OCI-LY1 (cell line): Measurements from ENCODE around the gene ITGB4.

ENCODE experiments used
- H2AFZ ChIP-seq: fragments of 200-600 bp; sonication (generic), shearing (Covaris generic); 2 replicates; pipeline ENCODE4 v1.6.0; 2014; ENCODE audit warnings: antibody characterized with exemption, mild to moderate bottlenecking, low read length
- H3F3A ChIP-seq: fragments of 200-600 bp; sonication (generic), shearing (Covaris generic); 2 replicates; pipeline ENCODE4 v1.6.0; 2014; ENCODE audit warnings: mild to moderate bottlenecking, antibody characterized with exemption, low read length, moderate library complexity; ENCODE audit not compliant: insufficient read depth
- H3K27ac ChIP-seq: fragments of 200-600 bp; sonication (generic); 2 replicates; pipeline ENCODE4 v1.5.1; 2014; ENCODE audit warnings: low read length, mixed run types, mild to moderate bottlenecking, low read depth; ENCODE audit not compliant: poor library complexity, severe bottlenecking
- H3K27me3 ChIP-seq: fragments of 200-600 bp; sonication (generic); 2 replicates; pipeline ENCODE4 v1.6.0; 2014; ENCODE audit warnings: antibody characterized with exemption, mild to moderate bottlenecking, low read length, moderate library complexity; ENCODE audit not compliant: insufficient read depth
- H3K36me3 ChIP-seq: fragments of 200-600 bp; sonication (generic); 2 replicates; pipeline ENCODE4 v1.6.1; 2014; ENCODE audit warnings: mild to moderate bottlenecking, antibody characterized with exemption, low read length, moderate library complexity, mixed read lengths; ENCODE audit not compliant: insufficient read depth
- H3K4me1 ChIP-seq: fragments of 200-600 bp; sonication (generic); 2 replicates; pipeline ENCODE4 v1.5.1; 2014; ENCODE audit warnings: mild to moderate bottlenecking, low read length, moderate library complexity; ENCODE audit not compliant: insufficient read depth, severe bottlenecking
- H3K4me2 ChIP-seq: fragments of 200-600 bp; sonication (generic), shearing (Covaris generic); 2 replicates; pipeline ENCODE4 v1.6.1; 2014; ENCODE audit warnings: low read length
- H3K4me3 ChIP-seq: fragments of 200-600 bp; sonication (generic); 2 replicates; pipeline ENCODE4 v1.5.1; 2014; ENCODE audit warnings: low read length, low read depth, mild to moderate bottlenecking, mixed read lengths; ENCODE audit not compliant: poor library complexity, severe bottlenecking
- H3K79me2 ChIP-seq: fragments of 200-600 bp; shearing (Covaris generic); 2 replicates; pipeline ENCODE4 v1.6.1; 2016; ENCODE audit warnings: mixed run types, low read length, mixed read lengths; ENCODE audit not compliant: insufficient read depth
- H3K9ac ChIP-seq: fragments of 200-600 bp; sonication (generic), shearing (Covaris generic); 2 replicates; pipeline ENCODE4 v1.6.1; 2014; ENCODE audit warnings: mild to moderate bottlenecking, low read length, mixed read lengths
- H3K9me2 ChIP-seq: fragments of 200-600 bp; sonication (generic), shearing (Covaris generic); 2 replicates; pipeline ENCODE4 v1.6.1; 2014; ENCODE audit warnings: low read depth, mild to moderate bottlenecking, low read length, mixed read lengths
- H3K9me3 ChIP-seq: fragments of 200-600 bp; shearing (Covaris generic); 2 replicates; pipeline ENCODE4 v1.6.1; 2014; ENCODE audit warnings: low read length, mixed read lengths
- H4K20me1 ChIP-seq: fragments of 200-600 bp; sonication (generic), shearing (Covaris generic); 2 replicates; pipeline ENCODE4 v1.6.0; 2016; ENCODE audit warnings: mild to moderate bottlenecking, low read length; ENCODE audit not compliant: insufficient read depth
- CTCF ChIP-seq: fragments of 200-600 bp; sonication (generic), shearing (Covaris generic); IDR thresholded peaks from 2 replicates; pipeline ENCODE4 v1.5.1; 2017; ENCODE audit warnings: mild to moderate bottlenecking, antibody characterized with exemption, low read length, moderate library complexity, mixed read lengths
- EZH2 ChIP-seq: fragments of 200-600 bp; sonication (generic), shearing (Covaris generic); IDR thresholded peaks from 2 replicates; pipeline ENCODE4 v1.8.0; 2017; ENCODE audit warnings: borderline replicate concordance, mixed run types, mild to moderate bottlenecking, antibody characterized with exemption, low read length, moderate library complexity, mixed read lengths

Gene ITGB4

DNA sequence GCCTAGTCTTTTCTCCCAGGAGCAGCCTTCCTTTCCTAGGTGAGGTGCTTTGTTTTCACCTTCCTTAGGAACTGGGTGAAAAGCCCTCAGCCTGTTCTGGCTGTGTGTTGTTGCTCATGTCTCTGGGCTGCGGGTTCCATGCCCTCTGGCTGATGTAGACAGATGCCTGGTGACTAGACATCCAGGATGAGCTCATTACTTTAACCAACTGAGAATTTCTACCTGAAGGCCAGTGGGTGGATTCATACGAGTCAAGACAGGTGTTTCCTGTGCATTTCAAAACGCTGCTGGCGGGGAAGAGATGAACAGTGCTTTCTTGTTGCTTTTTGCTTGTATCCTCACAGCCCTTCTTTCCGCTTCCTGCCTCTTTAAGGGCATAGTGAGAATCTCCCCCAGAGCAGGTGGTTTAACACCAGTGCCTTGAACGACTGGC, 31.8 kb upstream of the ITGB4 start:
- Histone ChIP-seq H3K4me2 (peak overlapping the region; percentile 63), H2AFZ (no peak overlapping the region), H3K9me2 (no peaks in the 10 kb centered on the region), H3K9me3 (no peaks in the 10 kb centered on the region), H3K27ac (peak overlapping the region; percentile 93), H3F3A (no peaks in the 10 kb centered on the region), H3K27me3 (no peaks in the 10 kb centered on the region), H3K4me1 (peaks cover 54% of the 10 kb centered on the region), H3K79me2 (no peaks in the 10 kb centered on the region), H4K20me1 (no peaks in the 10 kb centered on the region), H3K4me3 (peak overlapping the region; percentile 26), H3K36me3 (peaks cover 44% of the 10 kb centered on the region), H3K9ac (peak overlapping the region; percentile 45)
- TF ChIP-seq EZH2 (no peak), CTCF (no peak)

- Histone ChIP-seq H3F3A (no peaks in the 10 kb centered on the region), H3K36me3 (peaks cover 61% of the 10 kb centered on the region), H3K27me3 (no peaks in the 10 kb centered on the region), H4K20me1 (no peaks in the 10 kb centered on the region), H3K4me1 (peaks cover 39% of the 10 kb centered on the region), H3K9ac (no peak overlapping the region), H3K9me3 (no peaks in the 10 kb centered on the region), H3K79me2 (no peaks in the 10 kb centered on the region), H3K27ac (no peak overlapping the region), H3K9me2 (no peaks in the 10 kb centered on the region), H3K4me3 (no peak overlapping the region), H2AFZ (no peak overlapping the region), H3K4me2 (no peak overlapping the region)
- TF ChIP-seq CTCF (no peak), EZH2 (no peak)
Observed at GRCh38 chr17:75691371-75691791, 29.9 kb upstream of the ITGB4 start.

- no peak overlapping the region for H3K9ac ChIP-seq
- no peak overlapping the region for H3K4me3 ChIP-seq
- H3K9me2 ChIP-seq, result no peaks in the 10 kb centered on the region
- no peaks in the 10 kb centered on the region for H4K20me1 ChIP-seq
- H3K27ac ChIP-seq, result no peak overlapping the region
- H3K27me3 ChIP-seq, result no peaks in the 10 kb centered on the region
- H2AFZ ChIP-seq, result no peak overlapping the region
- H3K79me2 ChIP-seq, result no peaks in the 10 kb centered on the region
- TF ChIP-seq EZH2 (no peak), CTCF (no peak)
- peaks cover 33% of the 10 kb centered on the region for H3K4me1 ChIP-seq
- H3K9me3 ChIP-seq, result no peaks in the 10 kb centered on the region
- no peaks in the 10 kb centered on the region for H3F3A ChIP-seq
- H3K4me2 ChIP-seq, result no peak overlapping the region
- peaks cover 66% of the 10 kb centered on the region for H3K36me3 ChIP-seq
Observed at GRCh38 chr17:75691801-75692626, 29.2 kb upstream of the ITGB4 start.
